Measurements from ENCODE around the gene PTPRN2.
"Not testable (repeated sequence)": the region's sequence is repeated elsewhere in the genome, so short reads cannot be mapped to it uniquely, and the experiment has no call there.

Gene PTPRN2

DNA sequence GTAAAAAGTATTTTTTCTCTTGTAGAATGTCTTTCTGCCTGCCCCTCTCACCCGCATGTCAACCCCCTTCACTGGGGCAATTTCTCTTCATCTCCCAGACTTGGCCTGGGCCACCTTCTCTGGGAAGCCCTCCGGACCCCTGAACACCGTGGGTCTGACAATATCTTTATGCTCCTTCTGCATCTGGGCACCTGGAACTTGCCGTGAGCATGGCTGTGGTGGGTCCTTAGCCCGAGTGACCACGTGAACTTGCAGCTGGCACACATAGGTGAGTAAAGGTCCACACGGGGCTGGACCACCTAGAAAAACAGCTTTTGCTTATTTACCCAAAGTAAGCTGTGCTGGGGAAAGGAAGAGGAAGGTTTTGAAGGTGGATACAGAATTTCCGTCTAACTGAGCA, 650.6 kb downstream of the PTPRN2 start:
- no peak overlapping the region for H3K4me3 ChIP-seq (ENCODE audit: low read length in 2 of 2)
- no peaks in the 10 kb centered on the region for H3K36me3 ChIP-seq (ENCODE audit: control insufficient read depth in 2 of 2, insufficient read depth in 2 of 2, low read length in 2 of 2)
- peaks cover 0 to 4% of the 10 kb centered on the region in 2 donors for H3K9me3 ChIP-seq (ENCODE audit: control insufficient read depth in 2 of 2, low read length in 2 of 2)
- no peak overlapping the region for H3K9ac ChIP-seq (ENCODE audit: low read depth in 1 of 2, low read length in 2 of 2)
- H3K27ac ChIP-seq (ENCODE audit: low read depth in 2 of 2, low read length in 2 of 2), result no peak overlapping the region
- no peaks in the 10 kb centered on the region for H3K4me1 ChIP-seq (ENCODE audit: control insufficient read depth in 2 of 2, insufficient read depth in 2 of 2, low read length in 2 of 2)
- H3K27me3 ChIP-seq (ENCODE audit: control insufficient read depth in 2 of 2, insufficient read depth in 2 of 2, low read length in 2 of 2), result no peaks in the 10 kb centered on the region

GRCh38 chr7:157935721-157936120, 651.9 kb downstream of the PTPRN2 start:
- not testable (repeated sequence) for H3K9me3 ChIP-seq (ENCODE audit: control insufficient read depth in 2 of 2, low read length in 2 of 2); H3K9ac ChIP-seq (ENCODE audit: low read depth in 1 of 2, low read length in 2 of 2); H3K4me3 ChIP-seq (ENCODE audit: low read length in 2 of 2); H3K4me1 ChIP-seq (ENCODE audit: control insufficient read depth in 2 of 2, insufficient read depth in 2 of 2, low read length in 2 of 2); H3K27me3 ChIP-seq (ENCODE audit: control insufficient read depth in 2 of 2, insufficient read depth in 2 of 2, low read length in 2 of 2); H3K36me3 ChIP-seq (ENCODE audit: control insufficient read depth in 2 of 2, insufficient read depth in 2 of 2, low read length in 2 of 2); H3K27ac ChIP-seq (ENCODE audit: low read depth in 2 of 2, low read length in 2 of 2)

- H3K4me3 ChIP-seq (ENCODE audit: low read length in 2 of 2); H3K36me3 ChIP-seq (ENCODE audit: control insufficient read depth in 2 of 2, insufficient read depth in 2 of 2, low read length in 2 of 2); H3K9me3 ChIP-seq (ENCODE audit: control insufficient read depth in 2 of 2, low read length in 2 of 2); H3K27ac ChIP-seq (ENCODE audit: low read depth in 2 of 2, low read length in 2 of 2); H3K9ac ChIP-seq (ENCODE audit: low read depth in 1 of 2, low read length in 2 of 2); H3K27me3 ChIP-seq (ENCODE audit: control insufficient read depth in 2 of 2, insufficient read depth in 2 of 2, low read length in 2 of 2); H3K4me1 ChIP-seq (ENCODE audit: control insufficient read depth in 2 of 2, insufficient read depth in 2 of 2, low read length in 2 of 2): not testable (repeated sequence)
Measured at GRCh38 chr7:157933219-157934155, 654.1 kb downstream of the PTPRN2 start.

GRCh38 chr7:157932498-157933218, 655.0 kb downstream of the PTPRN2 start:
- peaks cover 0 to 4% of the 10 kb centered on the region in 2 donors for H3K9me3 ChIP-seq (ENCODE audit: control insufficient read depth in 2 of 2, low read length in 2 of 2)
- no peaks in the 10 kb centered on the region for H3K27me3 ChIP-seq (ENCODE audit: control insufficient read depth in 2 of 2, insufficient read depth in 2 of 2, low read length in 2 of 2)
- no peaks in the 10 kb centered on the region for H3K36me3 ChIP-seq (ENCODE audit: control insufficient read depth in 2 of 2, insufficient read depth in 2 of 2, low read length in 2 of 2)
- no peaks in the 10 kb centered on the region for H3K4me1 ChIP-seq (ENCODE audit: control insufficient read depth in 2 of 2, insufficient read depth in 2 of 2, low read length in 2 of 2)
- no peak overlapping the region for H3K4me3 ChIP-seq (ENCODE audit: low read length in 2 of 2)
- no peak overlapping the region for H3K9ac ChIP-seq (ENCODE audit: low read depth in 1 of 2, low read length in 2 of 2)
- no peak overlapping the region for H3K27ac ChIP-seq (ENCODE audit: low read depth in 2 of 2, low read length in 2 of 2)

- Histone ChIP-seq H3K9ac (ENCODE audit: low read depth in 1 of 2, low read length in 2 of 2) (no peak overlapping the region), H3K27ac (ENCODE audit: low read depth in 2 of 2, low read length in 2 of 2) (no peak overlapping the region), H3K27me3 (ENCODE audit: control insufficient read depth in 2 of 2, insufficient read depth in 2 of 2, low read length in 2 of 2) (no peaks in the 10 kb centered on the region), H3K9me3 (ENCODE audit: control insufficient read depth in 2 of 2, low read length in 2 of 2) (peaks cover 0 to 4% of the 10 kb centered on the region in 2 donors), H3K36me3 (ENCODE audit: control insufficient read depth in 2 of 2, insufficient read depth in 2 of 2, low read length in 2 of 2) (no peaks in the 10 kb centered on the region), H3K4me3 (ENCODE audit: low read length in 2 of 2) (no peak overlapping the region), H3K4me1 (ENCODE audit: control insufficient read depth in 2 of 2, insufficient read depth in 2 of 2, low read length in 2 of 2) (no peaks in the 10 kb centered on the region)
Measured at GRCh38 chr7:157930926-157931466, 656.6 kb downstream of the PTPRN2 start.

- no peaks in the 10 kb centered on the region for H3K4me1 ChIP-seq (ENCODE audit: control insufficient read depth in 2 of 2, insufficient read depth in 2 of 2, low read length in 2 of 2)
- H3K36me3 ChIP-seq (ENCODE audit: control insufficient read depth in 2 of 2, insufficient read depth in 2 of 2, low read length in 2 of 2), result no peaks in the 10 kb centered on the region
- H3K27me3 ChIP-seq (ENCODE audit: control insufficient read depth in 2 of 2, insufficient read depth in 2 of 2, low read length in 2 of 2), result no peaks in the 10 kb centered on the region
- H3K27ac ChIP-seq (ENCODE audit: low read depth in 2 of 2, low read length in 2 of 2), result no peak overlapping the region
- H3K9me3 ChIP-seq (ENCODE audit: control insufficient read depth in 2 of 2, low read length in 2 of 2), result peaks cover 0 to 4% of the 10 kb centered on the region in 2 donors
- H3K9ac ChIP-seq (ENCODE audit: low read depth in 1 of 2, low read length in 2 of 2), result no peak overlapping the region
- H3K4me3 ChIP-seq (ENCODE audit: low read length in 2 of 2), result no peak overlapping the region
Measured at GRCh38 chr7:157930441-157930840, 657.2 kb downstream of the PTPRN2 start.

GRCh38 chr7:157929671-157930070, 658.0 kb downstream of the PTPRN2 start:
- Histone ChIP-seq H3K9ac (ENCODE audit: low read depth in 1 of 2, low read length in 2 of 2) (no peak overlapping the region), H3K36me3 (ENCODE audit: control insufficient read depth in 2 of 2, insufficient read depth in 2 of 2, low read length in 2 of 2) (no peaks in the 10 kb centered on the region), H3K27ac (ENCODE audit: low read depth in 2 of 2, low read length in 2 of 2) (no peak overlapping the region), H3K4me3 (ENCODE audit: low read length in 2 of 2) (no peak overlapping the region), H3K9me3 (ENCODE audit: control insufficient read depth in 2 of 2, low read length in 2 of 2) (peaks cover 0 to 4% of the 10 kb centered on the region in 2 donors), H3K27me3 (ENCODE audit: control insufficient read depth in 2 of 2, insufficient read depth in 2 of 2, low read length in 2 of 2) (no peaks in the 10 kb centered on the region), H3K4me1 (ENCODE audit: control insufficient read depth in 2 of 2, insufficient read depth in 2 of 2, low read length in 2 of 2) (no peaks in the 10 kb centered on the region)

- Histone ChIP-seq H3K27ac (ENCODE audit: low read depth in 2 of 2, low read length in 2 of 2) (no peak overlapping the region), H3K9me3 (ENCODE audit: control insufficient read depth in 2 of 2, low read length in 2 of 2) (peaks cover 0 to 3% of the 10 kb centered on the region in 2 donors), H3K4me3 (ENCODE audit: low read length in 2 of 2) (no peak overlapping the region), H3K4me1 (ENCODE audit: control insufficient read depth in 2 of 2, insufficient read depth in 2 of 2, low read length in 2 of 2) (no peaks in the 10 kb centered on the region), H3K9ac (ENCODE audit: low read depth in 1 of 2, low read length in 2 of 2) (no peak overlapping the region), H3K36me3 (ENCODE audit: control insufficient read depth in 2 of 2, insufficient read depth in 2 of 2, low read length in 2 of 2) (no peaks in the 10 kb centered on the region), H3K27me3 (ENCODE audit: control insufficient read depth in 2 of 2, insufficient read depth in 2 of 2, low read length in 2 of 2) (no peaks in the 10 kb centered on the region)
Measured at GRCh38 chr7:157928808-157929425, 658.7 kb downstream of the PTPRN2 start.

DNA sequence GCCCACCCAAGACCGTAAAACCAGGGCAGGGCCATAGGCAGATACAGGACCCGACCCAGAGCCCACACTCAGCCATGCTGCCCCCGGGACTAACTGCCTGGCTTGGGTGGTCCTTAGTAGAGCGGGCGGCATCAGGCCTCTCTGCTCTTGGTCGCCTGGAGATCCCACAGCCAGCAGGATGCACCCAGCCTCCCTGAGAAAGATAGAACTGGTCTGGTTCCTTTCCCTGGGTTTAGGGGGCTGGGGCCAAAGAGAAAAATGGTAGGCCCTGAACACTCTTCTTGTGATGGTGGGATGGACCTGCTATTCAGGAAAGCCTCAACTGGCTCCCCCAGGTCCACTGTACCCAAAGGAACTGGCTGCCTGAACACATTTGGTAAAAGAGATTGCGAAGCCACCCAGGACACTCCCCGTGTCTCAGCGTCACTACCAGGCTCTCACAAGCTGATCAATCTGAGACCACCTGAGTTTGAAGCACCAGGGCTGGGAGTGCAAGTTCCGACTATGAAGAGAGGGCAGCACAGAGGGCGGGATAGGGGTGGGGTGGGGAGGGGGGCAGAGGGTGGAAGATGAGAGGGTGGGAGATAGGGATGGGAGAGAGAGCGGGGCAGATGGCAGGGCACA, 659.3 kb downstream of the PTPRN2 start:
- Histone ChIP-seq H3K4me1 (ENCODE audit: control insufficient read depth in 2 of 2, insufficient read depth in 2 of 2, low read length in 2 of 2) (no peaks in the 10 kb centered on the region), H3K27ac (ENCODE audit: low read depth in 2 of 2, low read length in 2 of 2) (no peak overlapping the region), H3K27me3 (ENCODE audit: control insufficient read depth in 2 of 2, insufficient read depth in 2 of 2, low read length in 2 of 2) (no peaks in the 10 kb centered on the region), H3K36me3 (ENCODE audit: control insufficient read depth in 2 of 2, insufficient read depth in 2 of 2, low read length in 2 of 2) (no peaks in the 10 kb centered on the region), H3K4me3 (ENCODE audit: low read length in 2 of 2) (no peak overlapping the region), H3K9ac (ENCODE audit: low read depth in 1 of 2, low read length in 2 of 2) (no peak overlapping the region), H3K9me3 (ENCODE audit: control insufficient read depth in 2 of 2, low read length in 2 of 2) (no peaks in the 10 kb centered on the region)
